Transverse colon (tissue), 4 donors: ENCODE data around the gene PCDHGB5.
"Not testable (repeated sequence)": the region's sequence is repeated elsewhere in the genome, so short reads cannot be mapped to it uniquely, and the experiment has no call there.

Source experiments
- POLR2AphosphoS5 ChIP-seq, 3 donors: sonication (generic); formaldehyde crosslinking; IDR thresholded peaks; one replicate each; pipeline ENCODE4 v1.6.1; 2016; ENCODE audit warnings: antibody characterized with exemption in 3 of 3
- TF ChIP-seq, protein P1 (sequence below), 5 experiments: fragments of 200-600 bp in 3 of 5; fragments of 450-650 bp in 2 of 5; sonication (generic) in 3 of 5; IDR thresholded peaks; 1 replicate in 2 of 5; 2 replicates in 3 of 5; pipeline ENCODE4 v1.5.1; 2016 to 2017; ENCODE audit warnings: antibody characterized with exemption in 5 of 5, inconsistent platforms in 3 of 5, mild to moderate bottlenecking in 2 of 5, moderate library complexity in 1 of 5

DNA sequence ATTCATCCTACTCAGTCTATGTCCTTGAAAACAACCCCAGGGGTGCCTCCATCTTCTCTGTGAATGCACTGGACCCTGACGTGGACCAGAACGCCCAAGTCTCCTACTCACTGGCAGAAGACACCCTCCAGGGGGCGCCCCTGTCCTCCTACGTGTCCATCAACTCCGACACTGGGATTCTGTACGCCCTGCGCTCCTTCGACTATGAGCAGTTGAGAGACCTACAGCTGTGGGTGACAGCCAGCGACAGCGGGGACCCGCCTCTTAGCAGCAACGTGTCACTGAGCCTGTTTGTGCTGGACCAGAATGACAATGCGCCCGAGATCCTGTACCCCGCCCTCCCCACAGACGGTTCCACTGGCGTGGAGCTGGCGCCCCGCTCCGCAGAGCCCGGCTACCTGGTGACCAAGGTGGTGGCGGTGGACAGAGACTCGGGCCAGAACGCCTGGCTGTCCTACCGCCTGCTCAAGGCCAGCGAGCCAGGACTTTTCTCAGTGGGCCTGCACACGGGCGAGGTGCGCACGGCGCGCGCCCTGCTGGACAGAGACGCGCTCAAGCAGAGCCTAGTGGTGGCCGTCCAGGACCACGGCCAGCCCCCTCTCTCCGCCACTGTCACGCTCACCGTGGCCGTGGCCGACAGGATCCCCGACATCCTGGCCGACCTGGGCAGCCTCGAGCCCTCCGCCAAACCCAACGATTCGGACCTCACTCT lies 22.1 kb upstream of the PCDHGB5 start:
- TF ChIP-seq, protein P1, sequence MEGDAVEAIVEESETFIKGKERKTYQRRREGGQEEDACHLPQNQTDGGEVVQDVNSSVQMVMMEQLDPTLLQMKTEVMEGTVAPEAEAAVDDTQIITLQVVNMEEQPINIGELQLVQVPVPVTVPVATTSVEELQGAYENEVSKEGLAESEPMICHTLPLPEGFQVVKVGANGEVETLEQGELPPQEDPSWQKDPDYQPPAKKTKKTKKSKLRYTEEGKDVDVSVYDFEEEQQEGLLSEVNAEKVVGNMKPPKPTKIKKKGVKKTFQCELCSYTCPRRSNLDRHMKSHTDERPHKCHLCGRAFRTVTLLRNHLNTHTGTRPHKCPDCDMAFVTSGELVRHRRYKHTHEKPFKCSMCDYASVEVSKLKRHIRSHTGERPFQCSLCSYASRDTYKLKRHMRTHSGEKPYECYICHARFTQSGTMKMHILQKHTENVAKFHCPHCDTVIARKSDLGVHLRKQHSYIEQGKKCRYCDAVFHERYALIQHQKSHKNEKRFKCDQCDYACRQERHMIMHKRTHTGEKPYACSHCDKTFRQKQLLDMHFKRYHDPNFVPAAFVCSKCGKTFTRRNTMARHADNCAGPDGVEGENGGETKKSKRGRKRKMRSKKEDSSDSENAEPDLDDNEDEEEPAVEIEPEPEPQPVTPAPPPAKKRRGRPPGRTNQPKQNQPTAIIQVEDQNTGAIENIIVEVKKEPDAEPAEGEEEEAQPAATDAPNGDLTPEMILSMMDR (IDR thresholded peaks at IDR 0.05): not testable (repeated sequence)
- TF ChIP-seq POLR2AphosphoS5 (IDR thresholded peaks at IDR 0.05): not testable (repeated sequence)
